Measurements from ENCODE around the gene NANOGP8. TPM values are rescaled to one million over a fixed set of nuclear protein-coding genes. Genes with fewer than 3 reads are reported as not detected.
"Not testable (repeated sequence)": the region's sequence is repeated elsewhere in the genome, so short reads cannot be mapped to it uniquely, and the experiment has no call there.

The NANOGP8 gene
- total and polyA plus RNA-seq, 4 donors = 0.17 TPM; not detected in 3

- no peak overlapping the region for H3K27ac ChIP-seq (ENCODE audit: low read depth in 1 of 2, low read length in 2 of 2)
- H3K4me3 ChIP-seq (ENCODE audit: low read depth in 1 of 3, low read length in 3 of 3) = no peak overlapping the region
- H3K9me3 ChIP-seq (ENCODE audit: control insufficient read depth in 4 of 4, low read length in 3 of 4) = no peaks in the 10 kb centered on the region
- H3K4me1 ChIP-seq (ENCODE audit: control insufficient read depth in 4 of 4, insufficient read depth in 4 of 4, low read length in 3 of 4) = peaks cover 0 to 1% (median 0%) of the 10 kb centered on the region in 4 donors
- H3K36me3 ChIP-seq (ENCODE audit: control insufficient read depth in 4 of 4, insufficient read depth in 3 of 4, low read depth in 1 of 4, low read length in 3 of 4) = no peaks in the 10 kb centered on the region
- TF ChIP-seq NR2F2 (IDR thresholded peaks at IDR 0.05) = no peak
- TF ChIP-seq SP1 (IDR thresholded peaks at IDR 0.05) = peak; percentile 43
- peak; percentile 41 to 43 for TF ChIP-seq HNF4A (conservative IDR thresholded peaks at IDR 0.05)
- TF ChIP-seq YY1 (IDR thresholded peaks at IDR 0.05) = peak; percentile 23
- TF ChIP-seq RAD21 (IDR thresholded peaks at IDR 0.05) = peak in 1 of 2 donors; percentile 36
- TF ChIP-seq ATF3 (IDR thresholded peaks at IDR 0.05) = peak; percentile 33
- no peak for TF ChIP-seq FOXA1 (IDR thresholded peaks at IDR 0.05)
- TF ChIP-seq RXRA (IDR thresholded peaks at IDR 0.05) = peak; percentile 65 to 79
- no peak for TF ChIP-seq EGR1 (IDR thresholded peaks at IDR 0.05; ENCODE audit: low read depth in 2 of 2)
- TF ChIP-seq JUND (IDR thresholded peaks at IDR 0.05) = peak; percentile 35 to 49
- DNase-seq (ENCODE audit: low spot score) = no peak
- no peaks in the 10 kb centered on the region for H3K27me3 ChIP-seq (ENCODE audit: control insufficient read depth in 4 of 4, insufficient read depth in 4 of 4, low read length in 3 of 4)
- H3K9ac ChIP-seq (ENCODE audit: low read depth in 1 of 2, low read length in 2 of 2) = no peak overlapping the region
- WGBS = 40% methylated on average over 1 of the region's 1 CpG
Observed at GRCh38 chr15:35088329-35088728, 3.2 kb upstream of the NANOGP8 start.

- Histone ChIP-seq H3K9me3 (ENCODE audit: control insufficient read depth in 4 of 4, low read length in 3 of 4) (no peaks in the 10 kb centered on the region), H3K4me1 (ENCODE audit: control insufficient read depth in 4 of 4, insufficient read depth in 4 of 4, low read length in 3 of 4) (peaks cover 0 to 1% (median 0%) of the 10 kb centered on the region in 4 donors), H3K36me3 (ENCODE audit: control insufficient read depth in 4 of 4, insufficient read depth in 3 of 4, low read depth in 1 of 4, low read length in 3 of 4) (no peaks in the 10 kb centered on the region), H3K9ac (ENCODE audit: low read depth in 1 of 2, low read length in 2 of 2) (no peak overlapping the region), H3K4me3 (ENCODE audit: low read depth in 1 of 3, low read length in 3 of 3) (no peak overlapping the region), H3K27ac (ENCODE audit: low read depth in 1 of 2, low read length in 2 of 2) (no peak overlapping the region), H3K27me3 (ENCODE audit: control insufficient read depth in 4 of 4, insufficient read depth in 4 of 4, low read length in 3 of 4) (no peaks in the 10 kb centered on the region)
- TF ChIP-seq RAD21 (IDR thresholded peaks at IDR 0.05) (no peak), TAF1 (conservative IDR thresholded peaks at IDR 0.05) (no peak), RXRA (IDR thresholded peaks at IDR 0.05) (no peak), YY1 (IDR thresholded peaks at IDR 0.05) (no peak), MAX (IDR thresholded peaks at IDR 0.05) (no peak), HNF4A (conservative IDR thresholded peaks at IDR 0.05) (no peak), FOXA1 (IDR thresholded peaks at IDR 0.05) (no peak), SP1 (IDR thresholded peaks at IDR 0.05) (no peak), HNF4G (IDR thresholded peaks at IDR 0.05) (no peak), JUND (IDR thresholded peaks at IDR 0.05) (no peak), REST (IDR thresholded peaks at IDR 0.05) (no peak), FOXA2 (IDR thresholded peaks at IDR 0.05) (no peak), CTCF (IDR thresholded peaks at IDR 0.05; ENCODE audit: low read depth, low read length, missing input control) (no peak), EGR1 (IDR thresholded peaks at IDR 0.05; ENCODE audit: low read depth in 2 of 2) (no peak), ATF3 (IDR thresholded peaks at IDR 0.05) (no peak), ZBTB33 (IDR thresholded peaks at IDR 0.05) (no peak)
- 75% methylated on average over 3 of the region's 3 CpGs for WGBS
- DNase-seq (ENCODE audit: low spot score) = no peak
Observed at GRCh38 chr15:35087759-35088158, 2.7 kb upstream of the NANOGP8 start.

GRCh38 chr15:35082371-35083348 lies 2.4 kb downstream of the NANOGP8 start:
- H3K4me3 ChIP-seq (ENCODE audit: low read depth in 1 of 3, low read length in 3 of 3); H3K27me3 ChIP-seq (ENCODE audit: control insufficient read depth in 4 of 4, insufficient read depth in 4 of 4, low read length in 3 of 4); H3K36me3 ChIP-seq (ENCODE audit: control insufficient read depth in 4 of 4, insufficient read depth in 3 of 4, low read depth in 1 of 4, low read length in 3 of 4); H3K9me3 ChIP-seq (ENCODE audit: control insufficient read depth in 4 of 4, low read length in 3 of 4); H3K27ac ChIP-seq (ENCODE audit: low read depth in 1 of 2, low read length in 2 of 2); DNase-seq (ENCODE audit: low spot score); H3K4me1 ChIP-seq (ENCODE audit: control insufficient read depth in 4 of 4, insufficient read depth in 4 of 4, low read length in 3 of 4); H3K9ac ChIP-seq (ENCODE audit: low read depth in 1 of 2, low read length in 2 of 2): not testable (repeated sequence)
- WGBS = 94% methylated on average over 36 of the region's 36 CpGs
